IMR-90 (cell line): ENCODE data around the gene LIPH. TPM values are rescaled to one million over a fixed set of nuclear protein-coding genes. Genes with fewer than 3 reads are reported as not detected.

Experiments
- ATAC-seq: fragments of 200-7000 bp; cut with Tn5 transposase; 2 replicates; pipeline ENCODE4 v1.9.1; 2020; ENCODE audit warnings: low read depth, mild to moderate bottlenecking, moderate library complexity
- BruUV-seq: library from RNA; stranded (reverse); fragments of 400-500 nt; replicated peaks from 2 replicates; lab custom pipeline; 2021; lab: Mats Ljungman, UMichigan
- CTCF ChIA-PET: fragments of 300-600 bp; formaldehyde crosslinking; extraction: SDS; loops from one replicate; lab custom pipeline; 2021; ENCODE audit warnings: antibody characterized with exemption; lab: Yijun Ruan, JAX
- POLR2A ChIA-PET: fragments of 300-600 bp; sonication (Branson Sonifier 250); formaldehyde crosslinking; loops from one replicate; lab custom pipeline; 2022; ENCODE audit warnings: antibody characterized with exemption; ENCODE audit not compliant: unreplicated experiment; lab: Charles Lee
- DNase-seq: peaks from one replicate; pipeline ENCODE4 v3.0.0; 2013
- H2AFZ ChIP-seq: replicated peaks from 2 replicates; pipeline ENCODE3; 2013; ENCODE audit warnings: low read length, mild to moderate bottlenecking; ENCODE audit not compliant: poor library complexity
- H2AK5ac ChIP-seq: 2 replicates; pipeline ENCODE4 v1.6.1; 2013; ENCODE audit warnings: low read depth, low read length, inconsistent platforms
- H2AK9ac ChIP-seq: replicated peaks from 2 replicates; pipeline ENCODE3; 2013; ENCODE audit warnings: mild to moderate bottlenecking, low read depth, low read length, moderate library complexity; ENCODE audit not compliant: poor library complexity
- H2BK120ac ChIP-seq: 2 replicates; pipeline ENCODE4 v1.6.1; 2013; ENCODE audit warnings: low read depth, low read length, inconsistent platforms
- H2BK15ac ChIP-seq: 3 replicates; pipeline ENCODE4 v1.6.1; 2013; ENCODE audit warnings: low read depth, low read length, inconsistent platforms
- H2BK20ac ChIP-seq: 2 replicates; pipeline ENCODE4 v1.6.1; 2013; ENCODE audit warnings: low read depth, mild to moderate bottlenecking, inconsistent platforms, low read length, moderate library complexity
- H2BK5ac ChIP-seq: 2 replicates; pipeline ENCODE4 v1.6.1; 2013; ENCODE audit warnings: mild to moderate bottlenecking, low read depth, low read length, inconsistent platforms; ENCODE audit not compliant: poor library complexity, severe bottlenecking
- H3K14ac ChIP-seq: replicated peaks from 2 replicates; pipeline ENCODE4 v1.6.1; 2013; ENCODE audit warnings: low read depth, low read length, inconsistent platforms
- H3K18ac ChIP-seq: 2 replicates; pipeline ENCODE4 v1.6.1; 2013; ENCODE audit warnings: low read depth, low read length, control low read depth
- H3K23ac ChIP-seq: 2 replicates; pipeline ENCODE4 v1.6.1; 2013; ENCODE audit warnings: low read depth, low read length, inconsistent platforms
- H3K27ac ChIP-seq: 2 replicates; pipeline ENCODE4 v1.5.1; 2013; ENCODE audit warnings: mild to moderate bottlenecking, control low read depth, low read length; ENCODE audit not compliant: insufficient read depth
- H3K27me3 ChIP-seq: 2 replicates; pipeline ENCODE4 v1.6.1; 2013; ENCODE audit warnings: low read length; ENCODE audit not compliant: control insufficient read depth, insufficient read depth
- H3K36me3 ChIP-seq: 2 replicates; pipeline ENCODE4 v1.6.1; 2013; ENCODE audit warnings: low read length, mixed read lengths; ENCODE audit not compliant: control insufficient read depth, insufficient read depth
- H3K4ac ChIP-seq: 2 replicates; pipeline ENCODE4 v1.6.1; 2013; ENCODE audit warnings: low read depth, low read length, inconsistent platforms
- H3K4me1 ChIP-seq: 2 replicates; pipeline ENCODE4 v1.6.1; 2013; ENCODE audit warnings: low read length, mixed read lengths; ENCODE audit not compliant: control insufficient read depth, insufficient read depth
- H3K4me2 ChIP-seq: 2 replicates; pipeline ENCODE4 v1.6.1; 2013; ENCODE audit warnings: low read depth, mild to moderate bottlenecking, control low read depth, low read length, moderate library complexity
- H3K4me3 ChIP-seq: 2 replicates; pipeline ENCODE4 v1.5.1; 2013; ENCODE audit warnings: low read depth, mild to moderate bottlenecking, control low read depth, low read length, moderate library complexity; ENCODE audit not compliant: insufficient read depth
- H3K56ac ChIP-seq: 2 replicates; pipeline ENCODE4 v1.6.1; 2013; ENCODE audit warnings: low read length, inconsistent platforms; ENCODE audit not compliant: insufficient read depth; ENCODE audit errors: extremely low read depth
- H3K79me1 ChIP-seq, 2 experiments: 2 replicates each; pipeline ENCODE4 v1.6.1; 2013; ENCODE audit warnings: low read length in 2 of 2, inconsistent platforms in 1 of 2, low read depth in 1 of 2
- H3K9ac ChIP-seq: 2 replicates; pipeline ENCODE4 v1.6.1; 2013; ENCODE audit warnings: low read depth, low read length, control low read depth
- H3K9me1 ChIP-seq: 2 replicates; pipeline ENCODE4 v1.6.1; 2013; ENCODE audit warnings: low read length, inconsistent platforms; ENCODE audit not compliant: insufficient read depth
- H3K9me3 ChIP-seq: 2 replicates; pipeline ENCODE4 v1.6.1; 2013; ENCODE audit warnings: low read length; ENCODE audit not compliant: control insufficient read depth, insufficient read depth
- H4K20me1 ChIP-seq: 2 replicates; pipeline ENCODE4 v1.6.1; 2013; ENCODE audit warnings: low read length, inconsistent platforms; ENCODE audit not compliant: insufficient read depth
- H4K5ac ChIP-seq: 2 replicates; pipeline ENCODE4 v1.6.1; 2013; ENCODE audit warnings: mild to moderate bottlenecking, low read depth, low read length, control low read depth
- H4K8ac ChIP-seq, 2 experiments: 2 replicates each; pipeline ENCODE4 v1.6.1; 2013; ENCODE audit warnings: low read depth in 2 of 2, low read length in 2 of 2, control low read depth in 1 of 2, inconsistent platforms in 1 of 2
- H4K91ac ChIP-seq: 2 replicates; pipeline ENCODE4 v1.6.1; 2013; ENCODE audit warnings: low read depth, low read length, inconsistent platforms; ENCODE audit not compliant: insufficient read depth
- CEBPB ChIP-seq: IDR thresholded peaks from 2 replicates; pipeline ENCODE4 v1.6.1; 2012; ENCODE audit warnings: low read depth, low read length, improper control_type of control experiment
- CHD1 ChIP-seq: IDR thresholded peaks from 2 replicates; pipeline ENCODE4 v1.6.1; 2012; ENCODE audit warnings: low read depth, low read length, improper control_type of control experiment
- FOS ChIP-seq: fragments of 150-350 bp; IDR thresholded peaks from 2 replicates; pipeline ENCODE4 v1.6.1; 2016; ENCODE audit warnings: low read depth, low read length
- MAZ ChIP-seq: IDR thresholded peaks from 2 replicates; pipeline ENCODE4 v1.6.1; 2012; ENCODE audit warnings: low read depth, mild to moderate bottlenecking, low read length, improper control_type of control experiment, moderate library complexity, borderline replicate concordance
- MXI1 ChIP-seq: IDR thresholded peaks from 2 replicates; pipeline ENCODE4 v1.6.1; 2012; ENCODE audit warnings: low read depth, mild to moderate bottlenecking, low read length, moderate library complexity, borderline replicate concordance
- POLR2A ChIP-seq: IDR thresholded peaks from 2 replicates; pipeline ENCODE4 v1.6.1; 2012; ENCODE audit warnings: mild to moderate bottlenecking, low read depth, low read length
- RAD21 ChIP-seq: IDR thresholded peaks from 2 replicates; pipeline ENCODE4 v1.6.1; 2012; ENCODE audit warnings: low read length, improper control_type of control experiment
- SMC3 ChIP-seq: fragments of 150-350 bp; IDR thresholded peaks from 2 replicates; pipeline ENCODE4 v1.6.1; 2016; ENCODE audit warnings: low read depth, mild to moderate bottlenecking, antibody characterized with exemption, low read length, moderate library complexity
- WGBS, 2 experiments: methylation state at CpG; one replicate each; pipeline versions ENCODE4 v1.1.5 to v1.1.7; 2013; ENCODE audit warnings: missing lambda C conversion rate in 2 of 2; ENCODE audit not compliant: insufficient read length in 1 of 2; ENCODE audit errors: extremely low coverage in 2 of 2; 5-methylcytosine and 5-hydroxymethylcytosine counted together
- dilution Hi-C: fragments of 300-500 bp; cut with HindIII; formaldehyde crosslinking; loops from one replicate; pipeline ENCODE4 v1.14.3; 2018; ENCODE audit warnings: low sequenced_read_pairs; ENCODE audit not compliant: unreplicated experiment
- in situ Hi-C: fragments of 300-500 bp; cut with MboI; formaldehyde crosslinking; loops from 3 replicates; pipeline ENCODE4 v1.14.3; 2019; ENCODE audit warnings: low sequenced_read_pairs, inconsistent platforms, mixed read lengths
- intact Hi-C: fragments of 100-400 bp; cut with micrococcal nuclease; formaldehyde crosslinking; loops from 2 replicates; pipeline ENCODE4 v1.10.0; 2022
- polyA plus RNA-seq, 3 experiments: library from polyadenylated mRNA; depleted of rRNA; stranded (reverse); fragments of >200 nt; gene quantifications; 2 replicates each; pipeline ENCODE4 v1.2.3, GENCODE V29; 2012; ENCODE audit warnings: low replicate concordance in 1 of 3
- total RNA-seq: library from RNA; depleted of rRNA; stranded (reverse); fragments of >200 nt; gene quantifications from 2 replicates; pipeline ENCODE4 v1.2.3, GENCODE V29; 2012

LIPH gene
- total and polyA plus RNA-seq, 2 of the 4 experiments (the other 2 are of a cell fraction), result 0.27 to 0.36 TPM

DNA sequence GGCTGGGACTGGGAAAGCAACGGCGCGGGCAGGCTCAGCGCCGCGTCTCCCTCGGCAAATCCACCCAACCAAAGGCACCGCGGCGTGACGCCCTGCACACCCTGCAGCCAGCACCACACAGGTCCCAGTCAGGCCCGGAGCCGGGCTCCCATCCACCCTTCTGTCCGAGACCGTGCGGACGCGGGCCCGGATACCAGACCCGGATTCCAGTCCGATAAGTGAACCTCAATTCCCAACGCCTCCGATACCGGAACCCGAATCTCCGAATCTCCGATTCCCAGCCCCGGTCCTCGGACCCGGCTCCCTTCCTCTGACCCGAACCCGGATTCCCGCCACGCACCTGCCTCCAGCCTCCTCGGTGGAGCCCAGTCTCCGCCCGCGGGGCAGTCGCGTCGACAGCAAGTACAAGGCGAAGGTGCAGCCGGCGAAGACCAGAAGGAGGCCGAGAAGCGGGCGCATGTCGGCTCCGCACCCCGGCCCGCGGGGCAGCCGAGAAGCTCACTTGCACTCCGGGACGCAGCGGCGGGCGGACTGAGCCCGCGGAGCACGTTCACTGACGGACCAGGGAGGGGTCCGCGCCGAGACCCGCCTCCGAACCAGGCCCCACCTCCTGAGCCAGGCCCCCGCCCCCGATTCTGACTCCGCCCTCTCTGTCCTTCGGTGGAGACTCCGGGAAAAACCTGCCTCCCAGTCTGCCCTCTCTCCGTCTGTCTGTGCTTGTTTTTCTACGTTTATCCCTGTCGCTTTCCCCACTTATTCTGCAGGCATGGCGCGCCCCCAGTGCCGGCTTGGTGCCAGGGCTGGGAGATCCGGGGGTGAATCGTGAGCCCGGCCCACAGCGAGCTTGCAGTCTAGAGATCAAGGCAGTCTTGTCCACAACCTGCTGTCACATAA lies 53.6 kb downstream of the LIPH start, which contains the start of gene TMEM41A:
TMEM41A (minus strand) TSS at position 533 of the 894 bp plus-strand sequence; CDS start at position 459, 74 bp downstream.
- Histone ChIP-seq H3K23ac (peak within 1 kb of the TSS; percentile 53; the same call in 1 of the 2 replicates), H3K14ac (no peak within 1 kb of the TSS), H2AFZ (peak within 1 kb of the TSS; percentile 97), H2BK20ac (no peak within 1 kb of the TSS), H3K4ac (peak within 1 kb of the TSS; percentile 23), H2BK120ac (0 out of 2 replicates have a peak within 1 kb of the TSS, but pooled peaks have one; percentile 35), H2AK5ac (0 out of 2 replicates have a peak within 1 kb of the TSS, but pooled peaks have one; percentile 54), H3K27me3 (peaks cover 9% of the 10 kb centered on the region), H2AK9ac (peak within 1 kb of the TSS; percentile 67), H3K9ac (peak within 1 kb of the TSS; percentile 80), H3K56ac (peak within 1 kb of the TSS; percentile 71; the same call in 1 of the 2 replicates), H2BK15ac (no peak within 1 kb of the TSS), H3K9me3 (no peaks in the 10 kb centered on the region), H3K27ac (peak within 1 kb of the TSS; percentile 76), H4K8ac (peak within 1 kb of the TSS; percentile 69 to 84), H4K5ac (0 out of 2 replicates have a peak within 1 kb of the TSS, but pooled peaks have one; percentile 36), H3K4me2 (peak within 1 kb of the TSS; percentile 75), H3K9me1 (no peaks in the 10 kb centered on the region), H3K4me1 (peaks cover 4% of the 10 kb centered on the region; the same call in 1 of the 2 replicates), H4K91ac (peak within 1 kb of the TSS; percentile 29; the same call in 1 of the 2 replicates), H4K20me1 (no peaks in the 10 kb centered on the region), H3K4me3 (peak within 1 kb of the TSS; percentile 89), H3K79me1 (peaks cover 20 to 22% of the 10 kb centered on the region in 2 experiments), H3K36me3 (peaks cover 17% of the 10 kb centered on the region), H2BK5ac (peak within 1 kb of the TSS; percentile 58), H3K18ac (no peak within 1 kb of the TSS)
- BruUV-seq, result no TSS peak
- POLR2A ChIA-PET, result no interaction called here
- CTCF ChIA-PET, result interaction anchor here (0.6 to 1.3 kb wide), 2 partner anchors 60 to 79 kb away, joined by 3 read pairs; no protein-coding TSS in a partner anchor
- dilution Hi-C loops (no loop called here), in situ Hi-C loops (no loop called here), intact Hi-C loops (loop anchor here (1.0 to 2.0 kb wide), 3 partner anchors 50 to 88 kb away; partner anchors contain the start of gene SENP2)
- 1% methylated on average over 50 of the region's 82 CpGs; no CpG with 5 or more reads in 1 of the 2 experiments for WGBS, 2 experiments
- TF ChIP-seq CHD1 (no peak), SMC3 (peak; percentile 8; the same call in 1 of the 2 replicates), MAZ (peak; percentile 95), POLR2A (peak; percentile 80), FOS (0 out of 2 replicates have a peak, but pooled peaks have one; percentile 5), RAD21 (peak; percentile 11; the same call in 1 of the 2 replicates), CEBPB (no peak), MXI1 (peak; percentile 69; the same call in 1 of the 2 replicates)
- DNase-seq (peak; percentile 87), ATAC-seq (peak; percentile 100)
